CD14-positive monocyte (primary cell): Measurements from ENCODE around the gene INPP4A. TPM values are rescaled to one million over a fixed set of nuclear protein-coding genes. Genes with fewer than 3 reads are reported as not detected.

ENCODE experiments used
- DNase-seq, 3 donors: peaks; one replicate each; pipeline ENCODE4 v3.0.0-alpha.2; 2011 to 2022
- H2AFZ ChIP-seq: 2 replicates; pipeline ENCODE4 v1.6.0; 2012; ENCODE audit warnings: mild to moderate bottlenecking, low read depth, low read length, inconsistent platforms; ENCODE audit not compliant: insufficient read depth, poor library complexity, severe bottlenecking
- H3K27ac ChIP-seq, 2 donors: 1 replicate in 1 of 2; 2 replicates in 1 of 2; pipeline ENCODE4 v1.5.1; 2012 to 2013; ENCODE audit warnings: low read length in 2 of 2, control low read depth in 1 of 2, inconsistent platforms in 1 of 2, low read depth in 1 of 2, mild to moderate bottlenecking in 1 of 2
- H3K27me3 ChIP-seq, 2 donors: one replicate each; pipeline versions ENCODE4 v1.6.0 to v1.6.1; 2011 to 2013; ENCODE audit warnings: low read length in 2 of 2; ENCODE audit not compliant: control insufficient read depth in 2 of 2, insufficient read depth in 2 of 2
- H3K36me3 ChIP-seq, 2 donors: replicated peaks in 1 of 2; 1 replicate in 1 of 2; 2 replicates in 1 of 2; pipeline versions ENCODE4 v1.5.1 to v1.6.1; 2012 to 2013; ENCODE audit warnings: low read length in 2 of 2, control low read depth in 1 of 2, inconsistent platforms in 1 of 2, mild to moderate bottlenecking in 1 of 2; ENCODE audit not compliant: insufficient read depth in 2 of 2, control insufficient read depth in 1 of 2
- H3K4me1 ChIP-seq, 2 donors: 1 replicate in 1 of 2; 2 replicates in 1 of 2; pipeline versions ENCODE4 v1.5.1 to v1.6.1; 2012 to 2013; ENCODE audit warnings: low read length in 2 of 2, control low read depth in 1 of 2, inconsistent platforms in 1 of 2, mild to moderate bottlenecking in 1 of 2, moderate library complexity in 1 of 2; ENCODE audit not compliant: insufficient read depth in 2 of 2, control insufficient read depth in 1 of 2
- H3K4me2 ChIP-seq: replicated peaks from 2 replicates; pipeline ENCODE3; 2012; ENCODE audit warnings: low read length, moderate library complexity, mild to moderate bottlenecking; ENCODE audit not compliant: poor library complexity, severe bottlenecking; ENCODE audit errors: extremely low read depth
- H3K4me3 ChIP-seq, 3 experiments: fragments of 200-600 bp in 1 of 3; sonication (generic) in 1 of 3; replicated peaks in 1 of 3; 1 replicate in 2 of 3; 2 replicates in 1 of 3; pipeline ENCODE4 v1.5.1; 2011 to 2013; ENCODE audit warnings: low read length in 3 of 3, mild to moderate bottlenecking in 3 of 3, control low read depth in 2 of 3, low read depth in 2 of 3, inconsistent platforms in 1 of 3, moderate library complexity in 1 of 3
- H3K79me2 ChIP-seq: 2 replicates; pipeline ENCODE4 v1.6.0; 2012; ENCODE audit warnings: mild to moderate bottlenecking, control low read depth, inconsistent platforms, low read length, moderate library complexity; ENCODE audit not compliant: insufficient read depth
- H3K9ac ChIP-seq: 2 replicates; pipeline ENCODE4 v1.6.0; 2017; ENCODE audit warnings: low read length, mild to moderate bottlenecking; ENCODE audit not compliant: insufficient read depth, poor library complexity, severe bottlenecking
- H3K9me3 ChIP-seq, 2 donors: replicated peaks in 1 of 2; 1 replicate in 1 of 2; 2 replicates in 1 of 2; pipeline versions ENCODE4 v1.5.1 to v1.6.1; 2012 to 2013; ENCODE audit warnings: low read length in 2 of 2, control low read depth in 1 of 2; ENCODE audit not compliant: control insufficient read depth in 1 of 2, insufficient read depth in 1 of 2
- H4K20me1 ChIP-seq: 2 replicates; pipeline ENCODE4 v1.6.0; 2012; ENCODE audit warnings: mild to moderate bottlenecking, low read length, control low read depth, moderate library complexity; ENCODE audit not compliant: insufficient read depth
- H3K27ac Mint-ChIP-seq, 7 donors: one replicate each; pipeline ENCODE4 v1.8.0; 2020; ENCODE audit warnings: mild to moderate bottlenecking in 7 of 7, mixed read lengths in 7 of 7, moderate library complexity in 6 of 7, inconsistent platforms in 2 of 7
- H3K27me3 Mint-ChIP-seq, 3 donors: one replicate each; pipeline ENCODE4 v1.8.0; 2021 to 2022; ENCODE audit warnings: low read depth in 3 of 3, mild to moderate bottlenecking in 3 of 3, mixed read lengths in 3 of 3, moderate library complexity in 3 of 3, inconsistent platforms in 1 of 3
- H3K36me3 Mint-ChIP-seq, 2 donors: one replicate each; pipeline ENCODE4 v1.8.0; 2020; ENCODE audit warnings: mixed read lengths in 2 of 2, inconsistent platforms in 1 of 2, mild to moderate bottlenecking in 1 of 2
- H3K4me1 Mint-ChIP-seq: one replicate; pipeline ENCODE4 v1.8.0; 2020; ENCODE audit warnings: mild to moderate bottlenecking, mixed read lengths
- H3K4me3 Mint-ChIP-seq, 2 donors: one replicate each; pipeline ENCODE4 v1.8.0; 2020; ENCODE audit warnings: mild to moderate bottlenecking in 2 of 2, mixed read lengths in 2 of 2, moderate library complexity in 1 of 2
- H3K9me3 Mint-ChIP-seq, 7 donors: one replicate each; pipeline ENCODE4 v1.8.0; 2020 to 2022; ENCODE audit warnings: mixed read lengths in 7 of 7, mild to moderate bottlenecking in 6 of 7, moderate library complexity in 6 of 7, inconsistent platforms in 2 of 7
- WGBS: methylation state at CpG from one replicate; pipeline ENCODE4 v1.1.5; 2013; ENCODE audit warnings: missing lambda C conversion rate; ENCODE audit not compliant: insufficient coverage; 5-methylcytosine and 5-hydroxymethylcytosine counted together
- intact Hi-C, 2 donors: fragments of 100-400 bp; cut with micrococcal nuclease; formaldehyde crosslinking; loops; one replicate each; pipeline versions ENCODE4 v1.15.0 to v1.15.1; 2023
- polyA plus RNA-seq, 3 donors: library from polyadenylated mRNA; depleted of rRNA in 1 of 3; unstranded in 2 of 3; stranded (reverse) in 1 of 3; fragments of 300-500 nt in 2 of 3; fragments of >200 nt in 1 of 3; fragmentation: Illumina TruSeq in 2 of 3; gene quantifications; 1 replicate in 2 of 3; 2 replicates in 1 of 3; pipeline ENCODE4 v1.2.3, GENCODE V29; 2012 to 2021
- TF ChIP-seq, protein P1 (sequence below): fragments of 200-600 bp; IDR thresholded peaks from one replicate; pipeline ENCODE4 v1.8.0; 2022; ENCODE audit warnings: antibody characterized with exemption, mild to moderate bottlenecking

Gene INPP4A
- polyA plus RNA-seq, 3 donors: 13.7 to 52.4 (median 20.7) TPM

DNA sequence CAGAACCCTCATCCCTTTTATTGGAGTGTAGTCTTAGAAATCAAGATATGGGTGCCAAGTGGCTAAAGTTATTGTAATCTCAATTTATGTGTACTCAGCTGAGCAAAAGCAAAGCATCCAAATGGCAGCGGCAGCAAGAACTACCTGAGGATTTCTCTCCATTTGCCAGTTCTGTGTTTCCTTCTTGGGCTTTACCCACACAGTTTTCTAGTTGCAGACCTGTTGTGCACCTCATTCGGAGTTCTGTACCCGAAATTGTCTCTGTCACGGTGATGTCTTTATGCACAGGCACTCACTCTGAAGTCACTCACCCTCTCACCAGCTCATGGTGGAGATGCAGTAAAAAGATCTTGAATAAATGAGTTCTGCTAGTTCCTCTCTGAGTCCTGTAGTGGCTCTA lies 43.6 kb downstream of the INPP4A start:
- Histone ChIP-seq H2AFZ (no peak overlapping the region), H3K4me2 (peak overlapping the region; percentile 21), H3K79me2 (peaks cover 100% of the 10 kb centered on the region), H3K4me3 (no peak overlapping the region), H3K9me3 (no peaks in the 10 kb centered on the region), H3K9ac (no peak overlapping the region), H4K20me1 (peaks cover 93% of the 10 kb centered on the region), H3K27ac (peak overlapping the region in 1 of 2 donors; percentile 75), H3K27me3 (no peaks in the 10 kb centered on the region), H3K4me1 (peaks cover 33 to 38% of the 10 kb centered on the region in 2 donors), H3K36me3 (peaks cover 14 to 27% of the 10 kb centered on the region in 2 donors)
- 94% methylated on average over 3 of the region's 4 CpGs for WGBS
- Mint-ChIP-seq H3K4me1 (peaks cover 67% of the 10 kb centered on the region), H3K27me3 (peaks cover 0 to 1% (median 0%) of the 10 kb centered on the region in 3 donors), H3K9me3 (peaks cover 0 to 3% (median 0%) of the 10 kb centered on the region in 7 donors), H3K36me3 (peaks cover 28 to 31% of the 10 kb centered on the region in 2 donors), H3K4me3 (no peak overlapping the region), H3K27ac (peak overlapping the region; percentile 35 to 87 (median 84))
- intact Hi-C loops: loop anchor here in 1 of 2 donors (5.0 kb wide), 1 partner anchor 41 kb away; no protein-coding TSS in a partner anchor
- TF ChIP-seq, protein P1, sequence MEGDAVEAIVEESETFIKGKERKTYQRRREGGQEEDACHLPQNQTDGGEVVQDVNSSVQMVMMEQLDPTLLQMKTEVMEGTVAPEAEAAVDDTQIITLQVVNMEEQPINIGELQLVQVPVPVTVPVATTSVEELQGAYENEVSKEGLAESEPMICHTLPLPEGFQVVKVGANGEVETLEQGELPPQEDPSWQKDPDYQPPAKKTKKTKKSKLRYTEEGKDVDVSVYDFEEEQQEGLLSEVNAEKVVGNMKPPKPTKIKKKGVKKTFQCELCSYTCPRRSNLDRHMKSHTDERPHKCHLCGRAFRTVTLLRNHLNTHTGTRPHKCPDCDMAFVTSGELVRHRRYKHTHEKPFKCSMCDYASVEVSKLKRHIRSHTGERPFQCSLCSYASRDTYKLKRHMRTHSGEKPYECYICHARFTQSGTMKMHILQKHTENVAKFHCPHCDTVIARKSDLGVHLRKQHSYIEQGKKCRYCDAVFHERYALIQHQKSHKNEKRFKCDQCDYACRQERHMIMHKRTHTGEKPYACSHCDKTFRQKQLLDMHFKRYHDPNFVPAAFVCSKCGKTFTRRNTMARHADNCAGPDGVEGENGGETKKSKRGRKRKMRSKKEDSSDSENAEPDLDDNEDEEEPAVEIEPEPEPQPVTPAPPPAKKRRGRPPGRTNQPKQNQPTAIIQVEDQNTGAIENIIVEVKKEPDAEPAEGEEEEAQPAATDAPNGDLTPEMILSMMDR: peak; percentile 32
- DNase-seq: no peak

DNA sequence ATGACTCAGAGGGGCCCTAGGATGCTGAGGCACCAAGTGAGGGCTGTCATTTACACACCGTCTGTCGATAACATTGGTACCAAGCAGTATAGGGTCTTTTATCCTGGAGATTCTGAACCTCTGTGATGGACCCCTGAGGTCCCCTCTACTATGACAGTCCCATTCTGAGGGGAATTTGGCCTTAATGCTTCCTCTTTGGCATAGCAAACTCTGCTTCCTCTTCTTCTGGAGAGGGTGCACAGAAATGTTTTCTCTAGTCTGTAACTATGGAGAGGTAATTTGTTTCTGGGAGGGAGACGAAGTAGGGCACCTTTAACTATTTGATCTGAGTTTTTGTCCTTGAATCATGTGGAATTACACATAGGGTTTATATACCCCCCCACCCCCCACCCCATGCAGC lies 44.8 kb downstream of the INPP4A start:
- peaks cover 31 to 32% of the 10 kb centered on the region in 2 donors for H3K4me1 ChIP-seq
- WGBS: 100% methylated on average over 1 of the region's 3 CpGs
- intact Hi-C loops: loop anchor here in 1 of 2 donors (5.0 kb wide), 1 partner anchor 42 kb away; no protein-coding TSS in a partner anchor

More for the DNA sequence above, 44.8 kb downstream of the INPP4A start:
- Histone ChIP-seq H3K9me3 (peaks cover 0 to 5% of the 10 kb centered on the region in 2 donors), H4K20me1 (peaks cover 87% of the 10 kb centered on the region), H3K79me2 (peaks cover 100% of the 10 kb centered on the region), H2AFZ (no peak overlapping the region), H3K27ac (peak overlapping the region in 1 of 2 donors; percentile 75), H3K36me3 (peaks cover 14 to 34% of the 10 kb centered on the region in 2 donors), H3K4me3 (no peak overlapping the region), H3K27me3 (no peaks in the 10 kb centered on the region), H3K4me2 (no peak overlapping the region), H3K9ac (no peak overlapping the region)
- Mint-ChIP-seq H3K36me3 (peaks cover 29 to 38% of the 10 kb centered on the region in 2 donors), H3K4me3 (no peak overlapping the region), H3K27ac (peak overlapping the region; percentile 73 to 90 (median 87)), H3K4me1 (peaks cover 59% of the 10 kb centered on the region), H3K27me3 (no peaks in the 10 kb centered on the region), H3K9me3 (peaks cover 0 to 3% (median under 1%) of the 10 kb centered on the region in 7 donors)
- peak; percentile 35 to 61 (median 49) for DNase-seq
- TF ChIP-seq, protein P1: no peak
